Activated CD8-positive, alpha-beta T cell treated with anti-CD3 and anti-CD28 coated beads, Interleukin-2, amount 10 ng/mL, durations not matched to agents 7 days and 5 days (primary cell): Measurements from ENCODE around the gene TTC28. TPM values are rescaled to one million over a fixed set of nuclear protein-coding genes. Genes with fewer than 3 reads are reported as not detected.
"Not testable (repeated sequence)": the region's sequence is repeated elsewhere in the genome, so short reads cannot be mapped to it uniquely, and the experiment has no call there.

Source experiments
- ATAC-seq: fragments of 150-1000 bp; cut with Tn5 transposase; one replicate; pipeline ENCODE4 v1.10.0; 2021; ENCODE audit warnings: moderate library complexity
- CTCF ChIA-PET: fragments of 350-600 bp; sonication (Branson Sonifier 250); formaldehyde crosslinking; loops from one replicate; lab custom pipeline; 2021; ENCODE audit warnings: antibody characterized with exemption; lab: Charles Lee
- POLR2A ChIA-PET: fragments of 350-600 bp; sonication (Branson Sonifier 250); formaldehyde crosslinking; loops from one replicate; lab custom pipeline; 2021; ENCODE audit warnings: antibody characterized with exemption; lab: Charles Lee
- DNase-seq: peaks from one replicate; pipeline ENCODE4 v3.0.0-alpha.2; 2020
- H3K27ac Mint-ChIP-seq: one replicate; pipeline ENCODE4 v1.8.0; 2021; ENCODE audit warnings: mild to moderate bottlenecking, mixed read lengths
- H3K27me3 Mint-ChIP-seq: one replicate; pipeline ENCODE4 v1.8.0; 2021; ENCODE audit warnings: low read depth, mixed read lengths
- H3K36me3 Mint-ChIP-seq: one replicate; pipeline ENCODE4 v1.8.0; 2021; ENCODE audit warnings: low read depth, mixed read lengths
- H3K4me1 Mint-ChIP-seq: one replicate; pipeline ENCODE4 v1.8.0; 2021; ENCODE audit warnings: low read depth, mixed read lengths
- H3K4me3 Mint-ChIP-seq: one replicate; pipeline ENCODE4 v1.8.0; 2021; ENCODE audit warnings: mild to moderate bottlenecking, mixed read lengths
- H3K9me3 Mint-ChIP-seq: one replicate; pipeline ENCODE4 v1.8.0; 2022; ENCODE audit warnings: mixed read lengths; ENCODE audit not compliant: insufficient read depth
- total RNA-seq, 2 experiments: library from RNA; stranded (reverse); gene quantifications; one replicate each; pipeline ENCODE4 v1.2.3, GENCODE V29; 2021

The TTC28 gene
- total RNA-seq, 2 experiments from 2014 or later = 0.18 to 0.23 TPM

DNA sequence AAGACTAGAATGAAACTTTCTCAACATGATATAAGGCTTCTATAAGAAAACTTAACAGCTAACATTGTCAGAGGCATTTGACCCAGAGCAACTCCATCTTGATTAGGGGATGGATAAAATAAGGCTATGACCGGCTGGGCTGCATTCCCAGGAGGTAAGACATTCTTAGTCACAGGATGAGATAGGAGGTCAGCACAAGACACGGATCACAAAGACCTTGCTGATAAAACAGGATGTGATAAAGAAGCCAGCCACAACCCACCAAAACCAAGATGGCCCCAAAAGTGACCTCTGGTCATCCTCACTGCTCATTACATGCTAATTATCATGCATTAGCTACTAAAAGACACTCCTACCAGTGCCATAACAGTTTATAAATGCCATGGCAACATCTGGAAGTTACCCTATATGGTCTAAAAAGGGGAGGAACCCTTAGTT lies 135.2 kb downstream of the TTC28 start:
- CTCF ChIA-PET = no interaction called here
- H3K9me3 Mint-ChIP-seq = no peaks in the 10 kb centered on the region
- DNase-seq = no peak

DNA sequence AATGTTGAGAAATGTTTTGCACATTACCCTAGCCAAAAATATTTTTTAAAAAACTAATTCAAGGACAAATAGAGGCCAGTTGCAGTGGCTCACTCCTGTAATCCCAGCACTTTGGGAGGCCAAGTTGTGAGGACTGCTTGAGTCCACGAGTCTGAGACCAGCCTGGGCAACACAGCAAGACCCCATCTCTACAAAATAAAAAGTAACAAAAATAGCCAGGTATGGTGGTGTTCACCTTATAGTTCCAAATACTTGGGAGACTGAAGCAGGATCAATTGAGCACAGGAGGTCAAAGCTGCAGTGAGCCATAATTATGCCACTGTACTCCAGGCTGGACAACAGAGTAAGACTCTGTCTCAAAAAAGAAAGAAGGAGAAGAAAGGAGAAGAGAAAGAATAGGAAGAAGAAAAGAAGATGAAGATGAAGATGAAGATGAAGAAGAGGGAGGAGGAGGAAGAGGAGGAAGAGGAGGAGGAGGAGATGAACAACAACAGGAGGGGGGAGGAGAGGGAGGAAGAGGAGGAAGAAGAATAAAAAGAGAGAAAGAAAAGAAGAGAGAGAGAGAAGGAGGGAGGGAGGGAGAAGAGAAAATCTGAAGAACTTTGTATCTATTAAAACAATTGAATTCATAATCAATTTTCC lies 136.5 kb downstream of the TTC28 start:
- Mint-ChIP-seq H3K27ac (no peak overlapping the region), H3K4me1 (no peaks in the 10 kb centered on the region), H3K9me3 (no peaks in the 10 kb centered on the region), H3K27me3 (peaks cover 2% of the 10 kb centered on the region), H3K4me3 (no peak overlapping the region), H3K36me3 (no peaks in the 10 kb centered on the region)
- DNase-seq = no peak
- ATAC-seq = no peak
- ChIA-PET POLR2A (no interaction called here), CTCF (no interaction called here)

More for the DNA sequence above, 135.2 kb downstream of the TTC28 start:
- POLR2A ChIA-PET = no interaction called here
- Mint-ChIP-seq H3K27ac (no peak overlapping the region), H3K4me3 (no peak overlapping the region), H3K4me1 (no peaks in the 10 kb centered on the region), H3K27me3 (peaks cover 4% of the 10 kb centered on the region), H3K36me3 (no peaks in the 10 kb centered on the region)
- no peak for ATAC-seq

- H3K4me1 Mint-ChIP-seq = no peaks in the 10 kb centered on the region
- H3K36me3 Mint-ChIP-seq = no peaks in the 10 kb centered on the region
- peaks cover 2% of the 10 kb centered on the region for H3K27me3 Mint-ChIP-seq
- no peak for ATAC-seq
- ChIA-PET POLR2A (no interaction called here), CTCF (no interaction called here)
- no peak overlapping the region for H3K4me3 Mint-ChIP-seq
- no peaks in the 10 kb centered on the region for H3K9me3 Mint-ChIP-seq
- no peak for DNase-seq
- no peak overlapping the region for H3K27ac Mint-ChIP-seq
Measured at GRCh38 chr22:28541137-28541536, 138.5 kb downstream of the TTC28 start.

DNA sequence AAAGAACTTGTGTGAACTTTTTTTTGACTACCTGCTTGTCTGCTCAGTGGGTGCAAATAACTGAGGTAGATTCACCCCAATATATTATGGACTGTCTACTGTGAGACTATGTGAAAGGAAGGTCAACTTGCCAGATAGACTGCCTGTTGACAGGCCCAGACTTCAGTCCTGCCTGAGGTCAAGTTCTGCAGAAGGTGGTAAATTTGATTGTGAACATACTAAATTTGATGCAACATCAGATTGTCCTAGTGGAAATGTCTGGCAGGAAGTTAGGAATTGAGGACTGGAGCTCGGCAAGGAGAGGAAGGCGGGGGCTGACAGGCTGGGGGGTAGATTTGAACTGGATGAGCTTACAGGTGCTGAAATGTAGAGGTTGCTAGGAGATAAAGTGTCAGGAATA lies 140.7 kb downstream of the TTC28 start:
- no peak for DNase-seq
- Mint-ChIP-seq H3K4me1 (no peaks in the 10 kb centered on the region), H3K27ac (no peak overlapping the region), H3K4me3 (no peak overlapping the region), H3K27me3 (peaks cover 2% of the 10 kb centered on the region), H3K9me3 (no peaks in the 10 kb centered on the region), H3K36me3 (no peaks in the 10 kb centered on the region)
- ChIA-PET POLR2A (interaction anchor here (0.7 kb wide), 1 partner anchor 9 kb away, joined by 3 read pairs; no protein-coding TSS in a partner anchor), CTCF (no interaction called here)
- ATAC-seq = no peak

DNA sequence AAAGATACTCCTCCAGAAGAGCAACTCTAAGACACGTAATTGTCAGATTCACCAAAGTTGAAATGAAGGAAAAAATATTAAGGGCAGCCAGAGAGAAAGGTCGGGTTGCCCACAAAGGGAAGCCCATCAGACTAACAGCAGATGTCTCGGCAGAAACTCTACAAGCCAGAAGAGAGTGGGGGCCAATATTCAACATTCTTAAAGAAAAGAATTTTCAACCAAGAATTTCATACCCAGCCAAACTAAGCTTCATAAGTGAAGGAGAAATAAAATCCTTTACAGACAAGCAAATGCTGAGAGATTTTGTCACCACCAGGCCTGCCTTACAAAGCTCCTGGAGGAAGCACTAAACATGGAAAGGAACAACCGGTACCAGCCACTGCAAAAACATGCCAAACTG lies 149.1 kb downstream of the TTC28 start:
- ATAC-seq, H3K27me3 Mint-ChIP-seq, CTCF ChIA-PET, H3K36me3 Mint-ChIP-seq, DNase-seq, H3K4me1 Mint-ChIP-seq, H3K9me3 Mint-ChIP-seq, H3K4me3 Mint-ChIP-seq, POLR2A ChIA-PET, H3K27ac Mint-ChIP-seq: not testable (repeated sequence)

- ATAC-seq, DNase-seq, H3K27me3 Mint-ChIP-seq, POLR2A ChIA-PET, H3K4me1 Mint-ChIP-seq, H3K9me3 Mint-ChIP-seq, H3K27ac Mint-ChIP-seq, H3K36me3 Mint-ChIP-seq, H3K4me3 Mint-ChIP-seq, CTCF ChIA-PET: not testable (repeated sequence)
Measured at GRCh38 chr22:28529144-28529543, 150.5 kb downstream of the TTC28 start.

- Mint-ChIP-seq H3K36me3 (no peaks in the 10 kb centered on the region), H3K4me3 (no peak overlapping the region)
- POLR2A ChIA-PET = no interaction called here
Measured at GRCh38 chr22:28521451-28521850, 158.2 kb downstream of the TTC28 start.

GRCh38 chr22:28514321-28514821 lies 165.3 kb downstream of the TTC28 start:
- no peaks in the 10 kb centered on the region for H3K4me1 Mint-ChIP-seq
- H3K27me3 Mint-ChIP-seq = peaks cover 21% of the 10 kb centered on the region
- CTCF ChIA-PET = no interaction called here
- no peak overlapping the region for H3K4me3 Mint-ChIP-seq
- H3K27ac Mint-ChIP-seq = no peak overlapping the region
- H3K36me3 Mint-ChIP-seq = no peaks in the 10 kb centered on the region
- POLR2A ChIA-PET = no interaction called here
- DNase-seq (no peak), ATAC-seq (no peak)
- no peaks in the 10 kb centered on the region for H3K9me3 Mint-ChIP-seq

More at GRCh38 chr22:28521451-28521850, 158.2 kb downstream of the TTC28 start:
- CTCF ChIA-PET = no interaction called here
- peaks cover 27% of the 10 kb centered on the region for H3K27me3 Mint-ChIP-seq
- H3K4me1 Mint-ChIP-seq = no peaks in the 10 kb centered on the region
- no peaks in the 10 kb centered on the region for H3K9me3 Mint-ChIP-seq
- DNase-seq (no peak), ATAC-seq (no peak)
- H3K27ac Mint-ChIP-seq = no peak overlapping the region

DNA sequence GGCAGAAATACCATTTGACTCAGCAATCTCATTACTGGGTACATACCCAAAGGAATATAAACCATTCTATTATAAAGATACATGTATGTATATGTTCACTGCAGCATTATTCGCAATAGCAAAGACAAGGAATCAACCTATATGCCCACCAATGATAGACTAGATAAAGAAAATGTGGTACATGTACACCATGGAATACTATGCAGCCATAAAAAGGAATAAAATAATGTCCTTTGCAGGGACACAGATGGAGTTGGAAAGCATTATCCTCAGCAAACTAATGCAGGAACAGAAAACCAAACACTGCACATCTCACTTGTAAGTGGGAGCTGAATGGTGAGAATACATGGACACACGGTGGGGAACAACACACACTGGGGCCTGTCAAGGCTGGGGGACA lies 167.3 kb downstream of the TTC28 start:
- H3K9me3 Mint-ChIP-seq, DNase-seq, H3K36me3 Mint-ChIP-seq, H3K4me3 Mint-ChIP-seq, POLR2A ChIA-PET, H3K4me1 Mint-ChIP-seq, ATAC-seq, H3K27ac Mint-ChIP-seq: not testable (repeated sequence)
- CTCF ChIA-PET = interaction anchor here (1.2 to 1.3 kb wide), 2 partner anchors 9 to 94 kb away, joined by 3 read pairs; no protein-coding TSS in a partner anchor
- peaks cover 25% of the 10 kb centered on the region for H3K27me3 Mint-ChIP-seq

DNA sequence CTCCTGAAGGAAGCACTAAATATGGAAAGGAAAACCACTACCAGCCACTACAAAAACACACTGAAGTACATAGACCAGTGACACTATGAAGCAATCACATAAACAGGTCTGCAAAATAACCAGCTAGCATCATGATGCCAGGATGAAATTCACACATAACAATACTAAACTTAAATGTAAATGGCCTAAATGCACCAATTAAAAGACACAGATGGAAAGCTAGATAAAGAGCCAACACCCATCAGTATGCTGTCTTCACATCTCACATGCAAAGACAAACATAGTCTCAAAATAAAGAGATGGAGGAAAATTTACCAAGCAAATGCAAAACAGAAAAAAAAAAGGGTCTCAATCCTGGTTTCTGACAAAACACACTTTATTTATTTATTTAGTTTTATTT lies 171.7 kb downstream of the TTC28 start:
- DNase-seq (no peak), ATAC-seq (no peak)
- Mint-ChIP-seq H3K36me3 (no peaks in the 10 kb centered on the region), H3K4me1 (no peaks in the 10 kb centered on the region), H3K4me3 (no peak overlapping the region), H3K27me3 (peaks cover 25% of the 10 kb centered on the region), H3K27ac (no peak overlapping the region), H3K9me3 (no peaks in the 10 kb centered on the region)
- ChIA-PET POLR2A (no interaction called here), CTCF (no interaction called here)

- Mint-ChIP-seq H3K9me3 (no peaks in the 10 kb centered on the region), H3K4me1 (no peaks in the 10 kb centered on the region), H3K27me3 (peaks cover 23% of the 10 kb centered on the region), H3K36me3 (no peaks in the 10 kb centered on the region), H3K27ac (no peak overlapping the region), H3K4me3 (no peak overlapping the region)
- ChIA-PET POLR2A (no interaction called here), CTCF (no interaction called here)
- DNase-seq (no peak), ATAC-seq (no peak)
Measured at GRCh38 chr22:28506150-28506535, 173.5 kb downstream of the TTC28 start.

GRCh38 chr22:28505416-28506149 lies 174.1 kb downstream of the TTC28 start:
- H3K36me3 Mint-ChIP-seq = no peaks in the 10 kb centered on the region
- POLR2A ChIA-PET = no interaction called here
- H3K4me3 Mint-ChIP-seq = no peak overlapping the region
- H3K4me1 Mint-ChIP-seq = no peaks in the 10 kb centered on the region
- peaks cover 21% of the 10 kb centered on the region for H3K27me3 Mint-ChIP-seq
- ATAC-seq (no peak), DNase-seq (no peak)
- H3K27ac Mint-ChIP-seq = no peak overlapping the region
- no peaks in the 10 kb centered on the region for H3K9me3 Mint-ChIP-seq
- CTCF ChIA-PET = no interaction called here
